Thoracic aorta (tissue), 2 donors: Measurements from ENCODE around the gene GARRE1. TPM values are rescaled to one million over a fixed set of nuclear protein-coding genes. Genes with fewer than 3 reads are reported as not detected.

Source experiments
- ATAC-seq: fragments of 150-250 bp; one replicate; pipeline ENCODE4 v1.8.0; 2017; ENCODE audit warnings: low read depth; ENCODE audit not compliant: insufficient number of reproducible peaks, low FRiP score
- DNase-seq: peaks from one replicate; pipeline ENCODE4 v3.0.0-alpha.2; 2020; ENCODE audit warnings: low spot score
- H3K27ac ChIP-seq, 2 donors: fragments of 200-600 bp; sonication (generic); 1 replicate in 1 of 2; 2 replicates in 1 of 2; pipeline ENCODE4 v1.5.1; 2016; ENCODE audit warnings: mild to moderate bottlenecking in 2 of 2, moderate library complexity in 2 of 2
- H3K27me3 ChIP-seq: fragments of 200-600 bp; sonication (generic); replicated peaks from 2 replicates; pipeline ENCODE4 v1.6.0; 2016; ENCODE audit warnings: mild to moderate bottlenecking; ENCODE audit not compliant: insufficient read depth
- H3K36me3 ChIP-seq: fragments of 200-600 bp; sonication (generic); one replicate; pipeline ENCODE4 v1.5.1; 2016
- H3K4me1 ChIP-seq, 2 donors: fragments of 200-600 bp; sonication (generic); 1 replicate in 1 of 2; 2 replicates in 1 of 2; pipeline versions ENCODE4 v1.5.1 to v1.6.0; 2016; ENCODE audit warnings: low read depth in 2 of 2, mild to moderate bottlenecking in 1 of 2; ENCODE audit not compliant: control insufficient read depth in 1 of 2
- H3K4me3 ChIP-seq: fragments of 200-600 bp; sonication (generic); 2 replicates; pipeline ENCODE4 v1.5.1; 2016; ENCODE audit warnings: mild to moderate bottlenecking
- H3K9me3 ChIP-seq: fragments of 200-600 bp; sonication (generic); 2 replicates; pipeline ENCODE4 v1.5.1; 2016
- CTCF ChIP-seq: fragments of 200-600 bp; sonication (generic); IDR thresholded peaks from one replicate; pipeline ENCODE4 v1.5.1; 2019; ENCODE audit warnings: antibody characterized with exemption
- total RNA-seq, 2 donors: library from RNA; depleted of rRNA; stranded (reverse); fragments of >200 nt; gene quantifications; one replicate each; pipeline versions ENCODE4 v1.1.0 to v1.2.3, GENCODE V29; 2016

Gene GARRE1
- total RNA-seq, 2 donors from 2014 or later = 31.4 to 37.5 TPM

- ATAC-seq (no peak), DNase-seq (no peak)
- Histone ChIP-seq H3K27me3 (no peaks in the 10 kb centered on the region), H3K4me1 (peaks cover 4 to 12% of the 10 kb centered on the region in 2 donors), H3K36me3 (no peaks in the 10 kb centered on the region), H3K9me3 (no peaks in the 10 kb centered on the region), H3K27ac (peak overlapping the region in 1 of 2 donors; percentile 48), H3K4me3 (no peak overlapping the region)
- TF ChIP-seq CTCF = no peak
Observed at GRCh38 chr19:34284505-34284904, 30.2 kb downstream of the GARRE1 start.

- no peak for DNase-seq
Observed at GRCh38 chr19:34287662-34288140, 33.3 kb downstream of the GARRE1 start.

GRCh38 chr19:34288381-34288780 lies 34.0 kb downstream of the GARRE1 start:
- H3K27ac ChIP-seq = no peak overlapping the region
- ATAC-seq (no peak), DNase-seq (no peak)
- H3K9me3 ChIP-seq = no peaks in the 10 kb centered on the region
- no peaks in the 10 kb centered on the region for H3K27me3 ChIP-seq
- H3K4me1 ChIP-seq = peaks cover 2 to 4% of the 10 kb centered on the region in 2 donors
- H3K4me3 ChIP-seq = no peak overlapping the region
- no peak for TF ChIP-seq CTCF
- no peaks in the 10 kb centered on the region for H3K36me3 ChIP-seq

More at GRCh38 chr19:34287662-34288140, 33.3 kb downstream of the GARRE1 start:
- H3K27me3 ChIP-seq = no peaks in the 10 kb centered on the region
- H3K4me1 ChIP-seq = peaks cover 4 to 8% of the 10 kb centered on the region in 2 donors
- H3K27ac ChIP-seq = no peak overlapping the region
- H3K36me3 ChIP-seq = no peaks in the 10 kb centered on the region
- no peak overlapping the region for H3K4me3 ChIP-seq
- no peak for TF ChIP-seq CTCF
- ATAC-seq = no peak
- H3K9me3 ChIP-seq = no peaks in the 10 kb centered on the region

- Histone ChIP-seq H3K36me3 (no peaks in the 10 kb centered on the region), H3K27ac (peak overlapping the region in 1 of 2 donors; percentile 32), H3K9me3 (no peaks in the 10 kb centered on the region), H3K4me3 (no peak overlapping the region), H3K4me1 (no peaks in the 10 kb centered on the region), H3K27me3 (no peaks in the 10 kb centered on the region)
- no peak for TF ChIP-seq CTCF
- ATAC-seq = no peak
- DNase-seq = no peak
Observed at GRCh38 chr19:34291235-34291634, 36.9 kb downstream of the GARRE1 start.

GRCh38 chr19:34295103-34295502 lies 40.7 kb downstream of the GARRE1 start:
- Histone ChIP-seq H3K4me3 (no peak overlapping the region), H3K27ac (no peak overlapping the region), H3K27me3 (no peaks in the 10 kb centered on the region), H3K9me3 (no peaks in the 10 kb centered on the region), H3K4me1 (no peaks in the 10 kb centered on the region), H3K36me3 (no peaks in the 10 kb centered on the region)
- ATAC-seq = no peak
- DNase-seq = no peak
- no peak for TF ChIP-seq CTCF
